DMS 273 (cell line): ENCODE measurements around the gene EGFL7.
A peak's percentile ranks its signal among the peaks of the same experiment; 100 is the strongest.

Experiments
- DNase-seq: peaks from one replicate; lab custom pipeline; 2025; ENCODE audit not compliant: unreplicated experiment; lab: John Stamatoyannopoulos, UW

EGFL7 gene

GRCh38 chr9:136662656-136663581 is at the start of gene EGFL7:
Gene EGFL7 (plus strand): TSS chr9:136662916. CDS start chr9:136668283, 5,367 bp downstream.
- no peak for DNase-seq

GRCh38 chr9:136613824-136614371 is 48.8 kb upstream of the EGFL7 start:
- no peak for DNase-seq

- DNase-seq, result no peak
These were observed 48.3 kb upstream of the EGFL7 start for GRCh38 chr9:136614372-136614922.

- no peak for DNase-seq
These were observed 47.6 kb upstream of the EGFL7 start for GRCh38 chr9:136614967-136615623.

- no peak for DNase-seq
These were observed 46.9 kb upstream of the EGFL7 start for GRCh38 chr9:136615631-136616306.

- no peak for DNase-seq
These were observed 46.4 kb upstream of the EGFL7 start for GRCh38 chr9:136616307-136616635.

GRCh38 chr9:136616948-136617695 is 45.6 kb upstream of the EGFL7 start:
- no peak for DNase-seq

- no peak for DNase-seq
These were observed 44.8 kb upstream of the EGFL7 start for GRCh38 chr9:136617746-136618579.

- no peak for DNase-seq
These were observed 43.9 kb upstream of the EGFL7 start for GRCh38 chr9:136618580-136619547.

GRCh38 chr9:136619742-136620440 is 42.8 kb upstream of the EGFL7 start:
- DNase-seq, result no peak

GRCh38 chr9:136620441-136621018 is 42.2 kb upstream of the EGFL7 start:
- DNase-seq, result no peak

GRCh38 chr9:136621019-136621733 is 41.5 kb upstream of the EGFL7 start:
- peak; percentile 70 for DNase-seq

GRCh38 chr9:136621734-136622093 is 41.0 kb upstream of the EGFL7 start:
- DNase-seq, result no peak

GRCh38 chr9:136622538-136622948 is 40.2 kb upstream of the EGFL7 start:
- no peak for DNase-seq

- DNase-seq, result no peak
These were observed 39.5 kb upstream of the EGFL7 start for GRCh38 chr9:136623016-136623841.

GRCh38 chr9:136623842-136624183 is 38.9 kb upstream of the EGFL7 start:
- DNase-seq, result peak; percentile 83
